Caco-2 (cell line): ENCODE results near the gene SLC4A3. TPM values are rescaled to one million over a fixed set of nuclear protein-coding genes. Genes with fewer than 3 reads are reported as not detected.

Experiments
- BruUV-seq: library from RNA; stranded (reverse); fragments of 400-500 nt; replicated peaks from 2 replicates; lab custom pipeline; 2021; lab: Mats Ljungman, UMichigan
- CTCF ChIA-PET: fragments of 300-600 bp; sonication (Branson Sonifier 250); formaldehyde crosslinking; loops from one replicate; lab custom pipeline; 2022; ENCODE audit warnings: antibody characterized with exemption; lab: Charles Lee
- POLR2A ChIA-PET: fragments of 300-600 bp; sonication (Branson Sonifier 250); formaldehyde crosslinking; loops from one replicate; lab custom pipeline; 2022; ENCODE audit warnings: antibody characterized with exemption; lab: Charles Lee
- DNase-seq, 2 experiments: peaks; one replicate each; pipeline versions ENCODE4 v3.0.0 to v3.0.0-alpha.2; 2020 to 2022
- H3K27me3 ChIP-seq: replicated peaks from 2 replicates; pipeline ENCODE4 v1.6.0; 2011; ENCODE audit warnings: low read length; ENCODE audit not compliant: control insufficient read depth, insufficient read depth
- H3K36me3 ChIP-seq: 2 replicates; pipeline ENCODE4 v1.5.1; 2011; ENCODE audit warnings: low read length; ENCODE audit not compliant: control insufficient read depth, insufficient read depth
- H3K4me1 ChIP-seq: fragments of 250-450 bp; sonication (Bioruptor Pico); 2 replicates; pipeline ENCODE4 v1.5.1; 2020; ENCODE audit warnings: mild to moderate bottlenecking
- H3K4me3 ChIP-seq: 2 replicates; pipeline ENCODE4 v1.5.1; 2011; ENCODE audit warnings: low read depth, mild to moderate bottlenecking, control low read depth, low read length
- H3K9me3 ChIP-seq: fragments of 250-450 bp; sonication (Bioruptor Pico); 2 replicates; pipeline ENCODE4 v1.5.1; 2020; ENCODE audit warnings: mild to moderate bottlenecking, moderate library complexity
- H3K27ac Mint-ChIP-seq: one replicate; pipeline ENCODE4 v1.8.0; 2022; ENCODE audit warnings: mixed read lengths; ENCODE audit not compliant: unreplicated experiment
- H3K27me3 Mint-ChIP-seq: one replicate; pipeline ENCODE4 v1.8.0; 2022; ENCODE audit warnings: mixed read lengths; ENCODE audit not compliant: insufficient read depth, unreplicated experiment
- H3K36me3 Mint-ChIP-seq: one replicate; pipeline ENCODE4 v1.8.0; 2022; ENCODE audit warnings: mild to moderate bottlenecking, mixed read lengths; ENCODE audit not compliant: insufficient read depth, unreplicated experiment
- H3K4me1 Mint-ChIP-seq: one replicate; pipeline ENCODE4 v1.8.0; 2022; ENCODE audit warnings: low read depth, mixed read lengths; ENCODE audit not compliant: unreplicated experiment
- H3K4me3 Mint-ChIP-seq: one replicate; pipeline ENCODE4 v1.8.0; 2022; ENCODE audit warnings: mild to moderate bottlenecking, moderate library complexity, mixed read lengths; ENCODE audit not compliant: unreplicated experiment
- H3K9me3 Mint-ChIP-seq: one replicate; pipeline ENCODE4 v1.8.0; 2022; ENCODE audit warnings: mixed read lengths; ENCODE audit not compliant: unreplicated experiment
- CTCF ChIP-seq, 2 experiments: fragments of 200-600 bp in 1 of 2; IDR thresholded peaks; 1 replicate in 1 of 2; 2 replicates in 1 of 2; pipeline versions ENCODE4 v1.5.1 to v1.8.0; 2011 to 2022; ENCODE audit warnings: antibody characterized with exemption in 1 of 2, control low read depth in 1 of 2, inconsistent platforms in 1 of 2, low read depth in 1 of 2, low read length in 1 of 2, mild to moderate bottlenecking in 1 of 2, moderate library complexity in 1 of 2; ENCODE audit not compliant: insufficient read depth in 1 of 2, severe bottlenecking in 1 of 2, unreplicated experiment in 1 of 2
- intact Hi-C: fragments of 100-400 bp; cut with micrococcal nuclease; formaldehyde crosslinking; loops from one replicate; pipeline ENCODE4 v1.10.0; 2022; ENCODE audit not compliant: unreplicated experiment
- total RNA-seq: library from RNA; stranded (reverse); gene quantifications from 2 replicates; pipeline ENCODE4 v1.2.3, GENCODE V29; 2022

The SLC4A3 gene
- total RNA-seq, 1 experiment from 2014 or later, result 6.2 TPM

DNA sequence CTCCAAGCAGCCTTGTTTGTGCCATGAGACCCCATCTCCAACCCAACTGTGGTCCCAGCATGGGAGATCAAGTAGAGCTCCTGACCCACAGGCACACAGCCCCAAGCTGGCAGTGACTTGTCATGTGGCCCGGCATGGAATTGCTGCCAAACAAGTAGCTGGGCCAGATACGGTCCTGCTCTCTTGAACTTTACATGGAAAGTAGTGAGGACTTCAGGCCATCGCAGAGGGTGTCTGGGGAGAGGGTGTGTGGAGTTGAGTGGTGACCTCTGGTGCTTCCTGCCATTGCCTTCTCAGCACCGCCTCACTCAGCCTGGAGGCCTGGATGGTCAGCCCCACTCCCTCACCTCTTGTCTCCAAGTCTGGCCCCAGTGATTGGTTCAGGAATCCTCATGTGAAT, 10.9 kb upstream of the SLC4A3 start:
- no peak for TF ChIP-seq CTCF (IDR thresholded peaks at IDR 0.05; ENCODE audit: insufficient read depth in 1 of 2, low read depth in 1 of 2, low read length in 1 of 2, severe bottlenecking in 1 of 2, unreplicated experiment in 1 of 2)
- POLR2A ChIA-PET, result no interaction called here
- no peaks in the 10 kb centered on the region for H3K9me3 ChIP-seq

GRCh38 chr2:219618733-219619122, 8.7 kb upstream of the SLC4A3 start:
- TF ChIP-seq CTCF (IDR thresholded peaks at IDR 0.05; ENCODE audit: insufficient read depth in 1 of 2, low read depth in 1 of 2, low read length in 1 of 2, severe bottlenecking in 1 of 2, unreplicated experiment in 1 of 2), result no peak
- H3K36me3 ChIP-seq, result no peaks in the 10 kb centered on the region
- H3K4me3 ChIP-seq, result no peak overlapping the region
- no peaks in the 10 kb centered on the region for H3K9me3 ChIP-seq
- H3K27ac Mint-ChIP-seq, result no peak overlapping the region
- no peaks in the 10 kb centered on the region for H3K27me3 Mint-ChIP-seq
- no peaks in the 10 kb centered on the region for H3K4me1 Mint-ChIP-seq
- H3K4me3 Mint-ChIP-seq, result no peak overlapping the region
- H3K9me3 Mint-ChIP-seq, result no peaks in the 10 kb centered on the region
- no peaks in the 10 kb centered on the region for H3K27me3 ChIP-seq
- DNase-seq, result no peak
- POLR2A ChIA-PET, result no interaction called here
- intact Hi-C loops, result loop anchor here (1.0 kb wide), 2 partner anchors 24 to 71 kb away; no protein-coding TSS in a partner anchor
- CTCF ChIA-PET, result interaction anchor here (1.6 kb wide), 1 partner anchor 24 kb away, joined by 7 read pairs; no protein-coding TSS in a partner anchor
- no peaks in the 10 kb centered on the region for H3K4me1 ChIP-seq
- BruUV-seq, result no TSS peak
- H3K36me3 Mint-ChIP-seq, result no peaks in the 10 kb centered on the region

More for the DNA sequence above, 10.9 kb upstream of the SLC4A3 start:
- no peaks in the 10 kb centered on the region for H3K4me1 ChIP-seq
- intact Hi-C loops, result no loop called here
- Mint-ChIP-seq H3K27ac (no peak overlapping the region), H3K27me3 (no peaks in the 10 kb centered on the region), H3K4me1 (no peaks in the 10 kb centered on the region), H3K4me3 (no peak overlapping the region), H3K9me3 (no peaks in the 10 kb centered on the region), H3K36me3 (no peaks in the 10 kb centered on the region)
- H3K36me3 ChIP-seq, result no peaks in the 10 kb centered on the region; the same call in 1 of the 2 replicates
- no peaks in the 10 kb centered on the region for H3K27me3 ChIP-seq
- no peak for DNase-seq
- BruUV-seq, result no TSS peak
- H3K4me3 ChIP-seq, result no peak overlapping the region
- CTCF ChIA-PET, result no interaction called here

DNA sequence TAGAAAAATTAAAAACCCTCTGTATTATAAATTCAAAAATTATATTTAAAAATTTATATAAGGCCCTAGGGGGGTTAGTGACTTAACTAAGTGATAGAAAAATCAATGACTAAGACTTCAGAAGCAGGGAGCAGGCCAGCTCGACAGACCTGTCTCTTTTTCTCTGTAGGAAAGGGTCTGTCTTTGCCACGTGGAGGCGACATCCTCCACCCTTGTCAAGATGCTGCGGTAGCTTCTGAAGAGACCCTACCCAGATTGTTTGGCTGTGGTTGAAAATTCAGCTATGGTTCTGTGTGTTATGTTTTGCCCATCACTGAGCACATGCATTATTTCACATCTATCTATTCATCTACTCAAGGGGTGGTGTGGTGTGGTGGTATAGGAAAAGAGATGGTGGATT, 8.2 kb upstream of the SLC4A3 start:
- no peak overlapping the region for H3K4me3 ChIP-seq

More for the DNA sequence above, 8.2 kb upstream of the SLC4A3 start:
- no peak overlapping the region for H3K4me3 Mint-ChIP-seq
- CTCF ChIA-PET, result interaction anchor here (1.6 kb wide), 1 partner anchor 24 kb away, joined by 7 read pairs; no protein-coding TSS in a partner anchor
- no peak for DNase-seq
- no peaks in the 10 kb centered on the region for H3K9me3 Mint-ChIP-seq
- H3K4me1 Mint-ChIP-seq, result no peaks in the 10 kb centered on the region
- intact Hi-C loops, result loop anchor here (1.0 kb wide), 2 partner anchors 23 to 70 kb away; no protein-coding TSS in a partner anchor
- no TSS peak for BruUV-seq
- Histone ChIP-seq H3K4me1 (no peaks in the 10 kb centered on the region), H3K36me3 (no peaks in the 10 kb centered on the region), H3K9me3 (no peaks in the 10 kb centered on the region), H3K27me3 (no peaks in the 10 kb centered on the region)
- no peaks in the 10 kb centered on the region for H3K36me3 Mint-ChIP-seq
- POLR2A ChIA-PET, result no interaction called here
- H3K27me3 Mint-ChIP-seq, result no peaks in the 10 kb centered on the region
- peak in 1 of 2 experiments; percentile 24 for TF ChIP-seq CTCF (IDR thresholded peaks at IDR 0.05; ENCODE audit: insufficient read depth in 1 of 2, low read depth in 1 of 2, low read length in 1 of 2, severe bottlenecking in 1 of 2, unreplicated experiment in 1 of 2)
- no peak overlapping the region for H3K27ac Mint-ChIP-seq
